Germinal center (tissue), 1 donor: ENCODE measurements around the gene WWTR1.

ENCODE experiments used
- DNase-seq: peaks from one replicate; pipeline ENCODE4 v3.0.0; 2012; ENCODE audit warnings: mixed read lengths, low spot score

The WWTR1 gene

DNA sequence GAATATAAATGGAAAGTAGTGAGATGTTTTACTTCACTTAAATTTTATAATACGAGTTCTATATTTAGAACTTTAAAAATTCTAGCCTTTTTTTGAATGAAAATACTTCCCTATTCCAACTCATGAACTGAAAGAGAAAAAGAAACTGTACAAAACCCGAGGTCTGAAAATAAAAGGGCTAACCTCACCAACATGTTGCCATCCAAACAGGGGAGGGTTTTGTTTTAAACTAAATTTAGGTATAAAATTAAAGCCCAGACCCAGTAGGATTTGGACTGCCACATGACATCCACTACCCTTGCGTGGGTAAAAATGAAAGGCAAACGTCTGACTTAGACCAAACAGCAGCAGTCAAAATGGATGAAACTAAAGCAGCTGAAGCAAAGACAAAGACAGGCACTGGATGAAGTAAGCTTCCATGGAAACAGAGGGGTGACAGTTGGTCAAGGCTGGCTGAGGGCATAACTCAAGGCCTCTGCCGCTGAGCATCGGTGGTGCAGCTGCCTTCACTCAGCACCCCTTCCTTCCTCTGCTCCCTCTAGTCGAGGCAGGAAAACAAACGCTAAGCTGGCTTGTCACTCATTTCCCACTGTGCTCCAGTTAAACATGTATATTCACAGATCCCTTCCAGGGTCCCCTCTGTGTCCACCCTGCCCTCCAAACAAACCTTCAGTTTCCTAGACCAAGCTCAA, 125.2 kb downstream of the WWTR1 start:
- DNase-seq, result no peak

DNA sequence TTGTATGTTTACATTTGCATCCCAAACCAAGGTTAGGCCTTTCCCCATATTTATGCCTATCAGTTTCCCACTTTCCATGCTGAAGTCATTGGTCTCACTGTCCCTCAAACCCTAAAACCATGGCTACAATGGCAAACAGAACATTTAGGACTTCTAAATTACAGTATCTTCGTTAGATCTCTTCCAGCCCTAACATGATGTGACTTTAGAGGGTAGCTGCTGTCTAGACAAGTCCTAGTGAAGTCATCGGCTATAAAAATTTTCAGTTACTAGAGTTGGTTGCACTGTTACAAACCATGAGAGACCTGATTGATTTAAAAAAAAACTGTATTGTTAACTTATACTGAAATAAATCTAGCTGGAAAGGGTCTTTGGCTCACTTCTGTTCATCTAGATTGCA, 128.7 kb downstream of the WWTR1 start:
- DNase-seq, result no peak

DNA sequence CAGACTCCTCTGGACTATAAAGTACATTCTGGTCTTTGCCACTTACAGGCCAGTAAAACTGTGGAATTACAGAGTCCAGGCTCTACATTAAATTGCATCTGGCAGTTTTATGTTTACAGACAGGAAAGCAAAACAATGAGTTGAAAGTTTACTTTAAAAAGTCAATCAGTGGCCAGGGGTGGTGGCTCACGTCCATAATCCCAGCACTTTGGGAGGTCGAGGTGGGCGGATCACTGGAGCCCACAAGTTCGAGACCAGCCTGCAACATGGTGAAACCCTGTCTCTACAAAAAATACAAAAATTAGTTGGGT, 129.5 kb downstream of the WWTR1 start:
- DNase-seq, result no peak

DNA sequence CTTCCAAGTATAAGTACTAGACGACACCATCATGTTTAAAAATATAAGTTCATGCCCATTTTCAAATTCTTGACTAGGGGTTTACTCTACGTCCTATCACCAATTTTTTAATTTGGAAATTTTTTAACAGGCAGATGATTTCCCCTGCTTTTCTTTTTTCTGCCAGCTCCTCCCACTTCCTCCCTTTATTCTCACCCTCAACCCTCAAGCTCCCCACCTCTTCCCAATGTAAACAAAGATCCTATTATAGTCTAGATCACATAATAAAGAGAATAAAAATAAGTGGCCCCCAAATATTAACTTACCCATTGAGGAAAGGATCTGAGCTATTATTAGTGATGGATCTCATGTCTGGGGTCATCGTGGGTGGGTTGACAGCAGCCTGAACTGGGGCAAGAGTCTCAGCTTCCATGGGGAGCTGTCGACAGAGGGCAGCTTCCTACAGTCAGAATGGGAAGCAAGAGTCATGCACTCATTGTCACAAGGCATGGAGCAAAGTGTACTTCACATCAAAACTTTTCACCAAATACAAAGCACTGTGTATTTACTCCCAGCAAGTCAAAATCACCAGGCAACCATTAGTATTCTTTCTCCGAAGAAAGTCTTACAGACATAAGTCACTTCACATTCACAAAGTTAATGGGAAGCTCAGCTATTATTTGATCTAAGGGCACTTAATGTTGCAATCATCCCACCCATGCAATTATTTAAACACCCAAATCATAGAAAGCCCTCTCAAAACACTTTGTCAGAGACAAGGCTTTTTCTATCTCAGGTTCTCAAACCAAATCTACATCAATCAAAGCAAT, 130.1 kb downstream of the WWTR1 start:
- DNase-seq, result no peak

DNA sequence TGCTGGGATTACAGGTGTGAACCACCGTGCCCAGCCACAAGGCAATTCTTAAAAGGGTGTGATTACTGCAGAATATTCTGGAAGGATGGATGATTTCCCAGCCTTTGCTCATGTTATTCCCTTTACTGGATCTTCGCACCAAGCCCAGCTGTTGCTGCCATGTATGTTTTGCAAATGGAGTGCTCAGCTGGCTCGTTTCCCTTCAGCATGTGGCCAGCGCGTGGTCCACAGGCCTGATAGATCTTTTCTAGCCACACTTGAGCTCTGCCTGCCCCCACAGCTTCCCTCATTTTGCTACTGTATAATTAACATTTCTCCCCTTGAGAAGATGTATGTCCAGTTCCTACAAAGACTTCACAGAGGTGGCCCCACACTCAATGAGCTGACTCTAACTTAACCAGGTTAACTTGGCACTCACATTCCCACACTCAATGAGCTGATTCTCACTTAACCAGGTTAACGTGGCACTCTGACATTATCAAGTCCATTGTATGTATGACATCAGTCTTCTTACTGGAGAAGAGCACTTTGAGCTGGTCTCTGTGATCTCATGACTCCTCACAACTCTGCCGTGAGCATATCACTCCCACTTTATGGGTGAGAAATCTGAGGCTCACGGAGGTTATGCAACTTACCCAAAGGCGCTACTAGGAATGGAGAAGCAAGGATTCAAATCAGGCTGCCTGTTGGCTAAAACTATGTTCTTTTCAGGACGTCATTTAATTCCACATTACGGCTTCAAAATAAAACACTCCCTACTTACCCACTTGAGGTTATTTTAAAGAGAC, 134.1 kb downstream of the WWTR1 start:
- no peak for DNase-seq

DNA sequence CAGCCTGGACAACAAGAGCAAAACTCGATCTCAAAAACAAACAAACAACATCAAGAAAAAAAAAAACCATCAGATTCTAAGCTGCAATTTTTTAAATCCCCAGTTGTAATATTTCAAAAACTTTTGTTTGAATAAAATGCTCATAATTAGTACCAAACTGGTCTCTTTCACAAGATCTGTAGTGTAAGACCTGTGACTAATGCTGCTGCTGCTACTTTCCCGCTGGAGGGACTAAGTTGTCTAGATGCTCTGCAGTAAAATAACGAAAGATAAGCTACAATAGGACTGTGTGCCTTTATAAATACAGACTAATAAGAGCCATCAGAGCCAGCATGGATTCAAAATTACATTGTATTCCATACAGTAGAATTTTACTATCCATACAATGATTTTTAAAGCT, 137.9 kb downstream of the WWTR1 start:
- DNase-seq, result no peak

DNA sequence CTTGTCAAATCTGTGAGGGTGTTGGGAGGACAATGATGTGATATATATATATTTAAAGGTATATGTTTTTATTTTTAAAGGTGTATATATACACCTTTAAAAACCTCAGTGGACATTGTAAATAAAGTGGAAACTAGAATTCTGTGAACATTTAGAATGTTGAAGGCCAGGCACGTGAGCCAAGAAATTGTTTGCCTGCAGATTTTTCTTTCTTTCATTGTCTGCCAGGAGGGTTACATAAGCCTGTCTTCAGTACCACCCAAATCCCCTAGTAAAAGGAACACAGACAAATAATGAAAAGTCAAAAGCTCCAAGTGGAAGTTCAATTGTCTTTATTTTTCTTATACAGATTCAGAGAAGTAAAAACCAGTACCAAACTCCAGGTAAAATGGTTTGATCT, 140.9 kb downstream of the WWTR1 start:
- DNase-seq, result no peak

DNA sequence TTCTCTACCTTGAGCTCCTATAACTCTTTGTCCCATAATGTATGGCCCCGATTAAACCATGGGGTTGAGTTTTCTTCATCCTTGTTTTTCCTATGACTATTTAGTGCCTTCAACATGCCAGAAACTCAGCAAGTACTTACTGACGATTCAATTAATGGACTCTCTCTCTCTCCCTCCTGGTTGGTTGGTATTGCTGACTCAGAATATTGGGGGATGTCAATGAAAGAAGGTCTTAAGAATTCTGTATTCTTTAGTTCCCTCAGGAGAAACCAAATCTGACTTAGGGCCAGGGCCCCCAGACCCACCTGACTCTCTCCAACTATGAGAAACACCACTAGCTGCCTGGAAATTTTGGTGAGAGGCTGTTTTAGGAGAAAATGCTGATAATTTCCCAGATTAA, 142.6 kb downstream of the WWTR1 start:
- DNase-seq, result no peak

DNA sequence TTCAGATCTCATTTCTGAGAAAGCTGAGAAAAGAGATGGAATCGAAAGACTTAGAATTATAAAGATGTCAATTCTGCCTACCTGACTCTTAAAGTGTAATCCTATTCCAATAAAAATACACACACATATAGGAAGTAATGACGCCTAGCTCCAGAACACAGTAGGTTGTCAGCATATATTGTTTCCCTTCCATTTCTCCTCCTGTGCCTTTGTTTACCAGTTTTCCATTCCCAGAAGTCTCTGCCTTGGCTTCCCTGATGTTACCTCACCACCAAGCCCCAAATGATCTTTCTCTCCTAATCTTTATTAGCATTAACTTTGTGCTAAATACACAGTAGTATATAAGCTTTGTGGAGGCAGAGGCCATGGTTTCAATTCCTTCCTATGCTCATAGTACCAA, 143.4 kb downstream of the WWTR1 start:
- no peak for DNase-seq

DNA sequence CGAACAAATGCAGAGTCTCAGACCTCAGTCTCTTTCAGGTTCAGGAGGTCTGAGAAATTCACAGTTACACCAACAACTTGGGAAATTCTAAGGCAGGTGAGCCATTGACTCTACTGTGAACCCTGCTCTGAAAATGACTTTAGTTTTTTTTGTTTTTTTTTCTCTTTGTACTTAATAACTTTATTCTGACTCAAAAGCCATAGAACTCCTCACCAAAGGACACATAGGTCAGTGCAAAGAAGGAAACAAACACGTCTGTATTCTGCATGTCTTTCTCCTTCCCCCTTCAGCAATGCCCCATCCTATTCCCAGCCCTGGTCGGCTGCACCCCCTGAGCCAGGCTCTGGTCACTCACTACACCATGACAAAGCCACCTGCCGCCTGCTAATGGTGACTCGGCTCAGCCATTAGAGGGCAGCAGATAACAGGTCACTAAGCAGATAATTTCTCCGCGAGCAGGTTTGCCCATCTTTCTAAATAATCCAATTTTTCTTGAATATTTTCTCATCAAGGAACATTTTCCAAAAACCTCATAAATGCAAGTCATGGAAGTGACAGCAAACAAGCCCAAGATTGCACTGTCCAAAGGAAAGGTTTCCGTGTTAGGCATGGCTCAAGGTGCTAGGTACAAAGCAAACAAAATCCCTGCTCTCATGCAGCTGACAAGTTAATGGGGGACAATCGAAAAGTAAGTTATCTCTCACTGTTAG, 145.6 kb downstream of the WWTR1 start:
- DNase-seq, result no peak

DNA sequence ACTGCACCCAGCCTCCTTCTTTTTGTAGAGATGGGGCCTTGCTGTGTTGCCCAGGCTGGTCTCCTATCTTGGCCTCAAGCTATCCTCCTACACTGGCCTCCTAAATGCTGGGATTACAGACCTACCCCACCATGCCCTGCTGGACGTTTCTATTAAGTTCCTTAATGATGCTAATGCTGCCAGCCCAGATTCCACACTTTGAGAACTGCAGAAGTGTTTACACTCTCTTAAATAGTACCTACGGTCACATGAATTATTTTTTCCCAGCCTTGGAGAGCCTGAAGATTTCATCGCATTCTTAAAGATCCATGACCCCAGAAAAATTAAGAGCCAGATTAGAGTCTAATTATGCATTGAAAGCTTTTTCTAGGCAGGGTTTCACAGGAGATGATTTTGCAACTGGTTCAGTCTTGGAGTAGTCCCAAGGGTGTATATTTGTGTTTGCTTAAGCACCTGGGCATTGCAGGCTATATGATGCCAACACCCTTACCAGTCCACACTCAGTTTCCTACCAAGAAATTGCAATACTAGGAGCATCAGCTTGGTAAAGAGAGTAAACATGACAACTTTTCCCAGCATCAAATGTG, 146.7 kb downstream of the WWTR1 start:
- DNase-seq, result no peak

DNA sequence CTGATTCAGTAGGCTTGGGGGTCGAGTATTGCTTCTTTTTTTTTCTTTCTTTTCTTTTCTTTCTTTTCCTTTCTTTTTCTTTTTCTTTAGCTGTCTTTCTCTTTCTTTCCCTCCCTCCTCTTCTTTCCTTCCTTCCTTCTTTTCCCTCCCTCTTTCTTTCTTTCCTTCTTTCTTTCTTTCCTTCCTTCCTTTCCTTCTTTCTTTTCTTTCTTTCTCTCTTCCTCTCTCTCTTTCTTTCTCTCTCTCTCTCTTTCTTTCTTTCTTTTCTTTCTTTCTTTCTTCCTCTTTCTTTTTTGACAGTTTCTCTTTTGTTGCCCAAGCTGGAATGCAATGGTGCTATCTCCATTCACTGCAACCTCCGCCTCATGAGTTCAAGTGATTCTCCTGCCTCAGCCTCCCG, 147.3 kb downstream of the WWTR1 start:
- DNase-seq, result no peak

DNA sequence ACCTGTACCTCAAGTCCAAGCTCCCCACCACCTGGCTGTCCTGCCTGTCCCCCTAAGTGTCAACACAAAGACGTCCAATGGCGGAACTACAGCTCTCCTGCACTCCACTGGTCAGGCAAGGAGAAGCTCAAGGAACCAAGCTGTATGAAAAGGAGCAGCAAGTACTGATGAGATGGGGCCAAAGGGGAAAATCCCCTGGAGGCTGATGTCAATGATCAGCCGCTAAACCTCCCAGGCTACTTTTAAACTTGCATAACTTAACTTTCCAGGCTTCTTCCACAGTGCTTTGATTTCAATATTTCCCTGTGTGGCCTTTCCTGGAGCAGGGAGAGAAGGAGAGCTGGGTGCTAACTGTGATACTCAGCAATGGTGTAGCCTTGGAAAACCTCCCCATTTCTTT, 148.3 kb downstream of the WWTR1 start:
- DNase-seq, result no peak

DNA sequence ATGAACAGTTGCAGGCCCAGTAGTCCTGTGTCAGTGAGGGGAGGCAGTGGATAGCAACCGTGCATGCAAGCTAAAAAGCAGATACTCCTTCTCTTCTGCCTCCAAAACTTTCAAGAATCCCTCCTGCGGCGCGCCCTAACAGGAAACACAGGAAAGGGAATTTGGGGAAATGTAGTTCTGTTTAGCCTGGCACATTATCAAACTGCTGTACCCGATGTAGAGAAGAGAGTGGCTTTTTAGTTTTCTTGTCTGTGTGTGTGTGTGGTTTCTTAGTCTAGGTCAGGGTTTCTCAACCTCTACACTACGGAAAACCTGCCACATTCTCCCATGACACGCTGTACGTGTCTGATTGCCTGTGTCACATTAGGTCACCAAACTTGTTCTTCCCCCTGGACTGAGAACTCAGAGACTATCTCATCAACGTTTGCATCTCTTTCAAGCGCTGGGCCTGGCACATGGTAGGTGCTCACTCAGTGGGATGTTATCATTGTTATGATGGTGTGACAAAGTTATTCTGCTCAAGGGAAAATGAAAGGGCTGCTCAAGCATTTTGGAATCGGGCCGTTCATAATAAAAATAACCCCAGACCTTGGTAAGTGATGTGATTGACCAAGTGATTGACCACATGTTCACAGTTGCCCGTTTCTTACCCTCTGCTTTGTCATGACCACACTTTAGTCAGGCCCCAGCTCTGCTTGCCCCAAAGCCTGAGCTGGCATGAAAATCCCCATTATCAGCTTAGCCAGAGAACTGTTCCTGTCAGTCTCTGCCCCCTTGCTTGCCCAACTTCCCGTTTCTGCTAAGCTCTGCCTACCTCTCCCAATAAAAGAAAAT, 150.1 kb downstream of the WWTR1 start:
- DNase-seq, result no peak

DNA sequence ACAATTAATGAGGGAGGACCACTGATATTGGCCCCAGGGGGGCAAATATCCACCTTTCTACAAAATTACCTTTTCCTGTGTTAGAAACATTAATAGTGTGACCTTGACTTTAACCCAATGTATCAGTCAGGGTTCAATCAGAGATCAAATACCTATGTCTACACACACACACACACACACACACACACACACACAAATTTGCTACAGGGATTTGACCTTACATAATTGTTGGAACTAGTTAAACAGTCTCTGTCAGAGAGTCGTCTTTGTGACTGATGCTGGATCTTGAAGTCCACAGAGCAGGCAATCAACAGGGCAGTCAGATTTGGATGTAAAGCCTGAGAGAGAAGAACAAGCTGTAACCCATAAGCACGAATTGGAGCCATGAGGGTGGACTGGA, 150.9 kb downstream of the WWTR1 start:
- no peak for DNase-seq

DNA sequence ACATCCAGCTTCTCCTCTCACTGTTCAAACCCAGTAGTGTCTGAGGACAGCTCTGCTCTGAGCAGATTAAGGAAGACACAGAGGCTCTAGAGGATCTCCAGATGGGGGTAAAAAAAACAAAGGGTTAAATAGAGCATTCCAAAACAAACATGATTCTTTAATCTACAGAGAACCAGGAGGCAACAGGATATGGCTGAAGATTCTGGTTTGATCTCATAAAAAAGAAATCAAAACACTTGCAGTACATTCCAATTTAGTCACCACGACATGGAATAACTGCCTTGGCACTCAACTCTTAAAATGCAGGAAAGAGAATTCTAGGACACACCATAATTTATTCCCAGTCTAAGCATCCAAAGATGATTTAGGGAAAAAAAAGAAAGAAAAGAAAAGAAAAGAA, 151.3 kb downstream of the WWTR1 start:
- no peak for DNase-seq

DNA sequence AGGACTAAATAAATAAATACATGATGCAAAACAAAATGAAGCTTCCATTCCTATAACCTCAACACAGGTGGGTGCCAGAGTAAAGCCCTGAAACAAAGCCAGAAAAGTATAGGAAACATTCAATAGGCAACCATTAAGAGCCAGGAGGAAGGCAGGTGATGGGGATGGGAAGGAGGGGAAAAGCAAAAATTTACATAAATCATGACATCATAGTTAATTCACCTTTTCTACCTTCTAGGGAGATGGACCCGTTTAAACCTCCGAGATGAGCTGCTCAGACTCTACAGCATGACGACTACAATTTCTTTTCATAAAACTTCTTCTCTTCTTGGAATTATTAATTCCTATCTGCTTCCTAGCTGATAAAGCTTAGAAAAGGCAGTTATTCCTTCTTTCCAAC, 155.4 kb downstream of the WWTR1 start:
- DNase-seq, result no peak

DNA sequence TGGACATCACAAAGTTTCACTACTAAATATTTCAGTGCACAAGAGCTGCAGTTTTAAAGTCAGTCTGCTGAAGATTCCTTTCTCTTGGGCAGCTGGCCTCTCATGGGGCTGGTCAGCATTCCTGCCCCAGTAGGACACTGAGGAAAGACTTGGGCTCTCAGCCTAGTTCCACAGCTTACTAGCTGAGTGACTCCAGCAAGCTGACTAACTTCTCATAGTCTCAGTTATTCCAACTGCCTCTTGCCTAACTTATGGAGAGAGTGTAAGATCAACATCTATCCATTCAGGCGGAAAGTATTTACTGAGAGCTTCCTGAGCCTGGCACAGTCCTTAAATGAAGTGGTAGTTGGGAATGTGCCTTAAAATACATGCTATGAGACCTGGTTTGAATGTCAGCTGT, 156.3 kb downstream of the WWTR1 start:
- no peak for DNase-seq

DNA sequence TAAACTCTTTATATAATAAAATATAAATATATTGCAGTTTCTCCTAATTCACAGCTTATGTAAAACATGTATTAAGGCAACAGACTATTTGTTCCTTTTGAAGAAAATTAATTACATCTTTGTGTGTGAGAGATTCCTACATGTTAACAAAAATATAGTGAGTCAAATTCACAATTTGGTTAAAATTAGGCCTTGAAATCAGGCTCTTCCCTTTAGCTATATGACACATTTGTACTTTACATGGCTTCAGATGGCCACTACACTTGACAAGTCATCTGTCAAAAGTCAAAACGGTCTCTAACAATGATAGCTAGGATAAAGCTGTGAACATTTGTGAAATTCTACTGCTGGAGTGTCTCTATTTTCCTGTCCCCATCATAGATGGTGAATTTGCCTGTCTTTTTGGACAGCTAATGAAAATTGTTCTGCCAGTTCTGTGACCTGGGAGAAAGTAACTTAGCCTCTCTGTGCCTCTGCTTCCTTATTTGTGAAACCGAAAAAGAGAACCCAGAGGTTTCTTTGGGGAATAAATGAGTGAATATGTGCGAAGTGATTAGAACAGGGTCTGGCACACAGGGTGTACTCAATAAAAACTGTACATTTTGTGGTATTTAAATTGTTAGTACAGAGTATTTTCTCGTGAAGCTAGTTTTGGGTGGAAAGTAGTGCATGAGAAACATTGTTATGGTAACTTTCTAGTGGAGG, 159.7 kb downstream of the WWTR1 start:
- DNase-seq, result no peak

DNA sequence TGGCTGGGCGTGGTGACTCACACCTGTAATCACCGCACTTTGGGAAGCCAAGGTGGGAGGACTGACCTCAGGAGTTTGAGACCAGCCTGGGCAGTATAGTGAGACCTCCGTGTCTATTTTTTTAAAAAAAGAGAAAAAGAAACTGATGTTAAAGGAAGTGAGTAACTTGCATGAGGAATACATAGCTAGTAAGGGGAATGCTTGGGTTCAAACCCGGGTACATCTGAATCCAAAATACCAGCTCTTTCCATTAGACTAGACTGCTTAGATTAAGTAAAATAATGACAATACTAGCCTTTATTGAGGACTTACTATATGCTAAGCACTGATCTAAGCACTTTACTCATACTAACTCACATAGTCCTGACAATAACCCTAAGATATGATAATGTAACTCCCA, 160.9 kb downstream of the WWTR1 start:
- no peak for DNase-seq
